ENCODE measurements around the gene PNPLA3.

DNA sequence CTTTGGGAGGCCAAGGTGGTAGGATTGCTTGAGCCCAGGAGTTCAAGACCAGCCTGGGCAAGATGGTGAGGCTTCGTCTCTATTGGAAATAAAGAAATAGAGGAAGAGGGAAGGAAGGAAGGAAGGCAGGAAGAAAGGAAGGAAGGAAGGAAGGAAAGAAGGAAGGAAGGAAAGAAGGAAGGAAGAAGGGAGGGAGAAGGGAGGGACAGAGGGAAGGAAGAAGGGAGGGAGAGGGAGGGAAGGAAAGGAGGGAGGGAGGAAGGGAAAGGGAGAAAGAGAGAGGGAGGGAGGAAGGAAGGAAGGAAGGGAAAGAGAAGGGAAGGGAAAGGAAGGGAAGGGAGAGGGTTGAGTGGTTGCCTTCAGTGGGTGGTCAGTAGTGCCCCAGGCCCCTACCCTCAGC, 13.9 kb upstream of the PNPLA3 start:
- TF ChIP-seq MYC (IDR thresholded peaks at IDR 0.05; ENCODE audit: low read depth, low read length): no peak
- TF ChIP-seq CTCF (IDR thresholded peaks at IDR 0.05; ENCODE audit: low read depth, low read length): no peak
